Coronary artery (tissue), 2 donors: ENCODE measurements around the gene BTF3.
"Not testable (repeated sequence)": the region's sequence is repeated elsewhere in the genome, so short reads cannot be mapped to it uniquely, and the experiment has no call there.

Experiments
- DNase-seq: peaks from one replicate; pipeline ENCODE4 v3.0.0-alpha.2; 2017; ENCODE audit warnings: low spot score
- H3K27ac ChIP-seq, 2 donors: fragments of 200-600 bp; sonication (generic); one replicate each; pipeline ENCODE4 v1.5.1; 2016 to 2019
- H3K4me3 ChIP-seq: fragments of 200-600 bp; sonication (generic); 2 replicates; pipeline ENCODE4 v1.5.1; 2016; ENCODE audit warnings: mild to moderate bottlenecking, moderate library complexity
- CTCF ChIP-seq: fragments of 200-600 bp; sonication (generic); IDR thresholded peaks from one replicate; pipeline ENCODE4 v1.5.1; 2019; ENCODE audit warnings: antibody characterized with exemption

BTF3 gene

GRCh38 chr5:73496984-73497457 is 1.2 kb upstream of the BTF3 start:
- no peak overlapping the region for H3K27ac ChIP-seq
- no peak for TF ChIP-seq CTCF
- DNase-seq, result no peak
- H3K4me3 ChIP-seq, result peak overlapping the region; percentile 95

GRCh38 chr5:73497497-73498056 is 665 bp upstream of the BTF3 start:
- peak overlapping the region; percentile 95 for H3K4me3 ChIP-seq
- peak overlapping the region; percentile 90 to 97 for H3K27ac ChIP-seq
- TF ChIP-seq CTCF, result no peak
- DNase-seq, result no peak

- Histone ChIP-seq H3K4me3 (peak overlapping the region; percentile 95), H3K27ac (peak overlapping the region in 1 of 2 donors; percentile 90)
- DNase-seq, result no peak
- no peak for TF ChIP-seq CTCF
These were observed 945 bp downstream of the BTF3 start for GRCh38 chr5:73499187-73499586.

GRCh38 chr5:73499756-73500155 is 1.5 kb downstream of the BTF3 start:
- TF ChIP-seq CTCF, result no peak
- H3K27ac ChIP-seq, result no peak overlapping the region
- no peak for DNase-seq
- H3K4me3 ChIP-seq, result peak overlapping the region; percentile 95

- no peak overlapping the region for H3K4me3 ChIP-seq
- H3K27ac ChIP-seq, result no peak overlapping the region
- no peak for TF ChIP-seq CTCF
- no peak for DNase-seq
These were observed 3.2 kb downstream of the BTF3 start for GRCh38 chr5:73501406-73501805.

- Histone ChIP-seq H3K27ac (no peak overlapping the region), H3K4me3 (no peak overlapping the region)
- no peak for TF ChIP-seq CTCF
- no peak for DNase-seq
These were observed 8.3 kb downstream of the BTF3 start for GRCh38 chr5:73506459-73506955.

- no peak for TF ChIP-seq CTCF
- Histone ChIP-seq H3K27ac (no peak overlapping the region), H3K4me3 (no peak overlapping the region)
- no peak for DNase-seq
These were observed 8.8 kb downstream of the BTF3 start for GRCh38 chr5:73507062-73507461.

- not testable (repeated sequence) for DNase-seq, H3K27ac ChIP-seq, H3K4me3 ChIP-seq
These were observed 10.3 kb downstream of the BTF3 start for GRCh38 chr5:73508521-73508920.
